Astrocyte of the spinal cord (primary cell): ENCODE measurements around the gene C2orf49.

Source experiments
- DNase-seq: peaks from one replicate; pipeline ENCODE4 v3.0.0; 2011; ENCODE audit warnings: low read depth, low spot score
- H3K4me3 ChIP-seq: 2 replicates; pipeline ENCODE4 v1.5.1; 2011; ENCODE audit warnings: low read depth, mild to moderate bottlenecking, low read length, moderate library complexity
- in situ Hi-C: cut with HindIII; loops from 2 replicates; pipeline ENCODE4 v1.10.0; 2017; ENCODE audit warnings: low sequenced_read_pairs
- TF ChIP-seq, protein P1 (sequence below): IDR thresholded peaks from 2 replicates; pipeline ENCODE4 v1.5.1; 2012; ENCODE audit warnings: low read depth, mild to moderate bottlenecking, low read length, inconsistent platforms

C2orf49 gene

DNA sequence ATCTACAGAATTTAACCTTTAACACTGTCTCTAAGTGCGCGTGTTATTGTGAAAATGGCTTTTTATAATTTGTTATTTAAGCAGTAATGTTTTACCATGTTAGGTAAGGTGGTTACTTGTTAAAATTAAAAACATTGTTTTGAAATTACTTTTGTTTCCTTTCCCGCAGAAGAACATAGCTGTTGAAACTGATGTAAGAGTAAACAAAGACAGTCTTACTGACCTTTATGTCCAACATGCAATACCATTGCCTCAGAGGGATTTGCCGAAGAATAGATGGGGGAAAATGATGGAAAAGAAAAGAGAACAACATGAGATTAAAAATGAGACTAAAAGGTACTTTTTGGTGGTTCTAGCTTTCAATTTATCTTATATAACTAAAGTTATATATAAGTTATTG, 2.1 kb downstream of the C2orf49 start:
- TF ChIP-seq, protein P1, sequence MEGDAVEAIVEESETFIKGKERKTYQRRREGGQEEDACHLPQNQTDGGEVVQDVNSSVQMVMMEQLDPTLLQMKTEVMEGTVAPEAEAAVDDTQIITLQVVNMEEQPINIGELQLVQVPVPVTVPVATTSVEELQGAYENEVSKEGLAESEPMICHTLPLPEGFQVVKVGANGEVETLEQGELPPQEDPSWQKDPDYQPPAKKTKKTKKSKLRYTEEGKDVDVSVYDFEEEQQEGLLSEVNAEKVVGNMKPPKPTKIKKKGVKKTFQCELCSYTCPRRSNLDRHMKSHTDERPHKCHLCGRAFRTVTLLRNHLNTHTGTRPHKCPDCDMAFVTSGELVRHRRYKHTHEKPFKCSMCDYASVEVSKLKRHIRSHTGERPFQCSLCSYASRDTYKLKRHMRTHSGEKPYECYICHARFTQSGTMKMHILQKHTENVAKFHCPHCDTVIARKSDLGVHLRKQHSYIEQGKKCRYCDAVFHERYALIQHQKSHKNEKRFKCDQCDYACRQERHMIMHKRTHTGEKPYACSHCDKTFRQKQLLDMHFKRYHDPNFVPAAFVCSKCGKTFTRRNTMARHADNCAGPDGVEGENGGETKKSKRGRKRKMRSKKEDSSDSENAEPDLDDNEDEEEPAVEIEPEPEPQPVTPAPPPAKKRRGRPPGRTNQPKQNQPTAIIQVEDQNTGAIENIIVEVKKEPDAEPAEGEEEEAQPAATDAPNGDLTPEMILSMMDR: no peak
- DNase-seq: no peak
- H3K4me3 ChIP-seq: no peak overlapping the region
- in situ Hi-C loops: no loop called here

DNA sequence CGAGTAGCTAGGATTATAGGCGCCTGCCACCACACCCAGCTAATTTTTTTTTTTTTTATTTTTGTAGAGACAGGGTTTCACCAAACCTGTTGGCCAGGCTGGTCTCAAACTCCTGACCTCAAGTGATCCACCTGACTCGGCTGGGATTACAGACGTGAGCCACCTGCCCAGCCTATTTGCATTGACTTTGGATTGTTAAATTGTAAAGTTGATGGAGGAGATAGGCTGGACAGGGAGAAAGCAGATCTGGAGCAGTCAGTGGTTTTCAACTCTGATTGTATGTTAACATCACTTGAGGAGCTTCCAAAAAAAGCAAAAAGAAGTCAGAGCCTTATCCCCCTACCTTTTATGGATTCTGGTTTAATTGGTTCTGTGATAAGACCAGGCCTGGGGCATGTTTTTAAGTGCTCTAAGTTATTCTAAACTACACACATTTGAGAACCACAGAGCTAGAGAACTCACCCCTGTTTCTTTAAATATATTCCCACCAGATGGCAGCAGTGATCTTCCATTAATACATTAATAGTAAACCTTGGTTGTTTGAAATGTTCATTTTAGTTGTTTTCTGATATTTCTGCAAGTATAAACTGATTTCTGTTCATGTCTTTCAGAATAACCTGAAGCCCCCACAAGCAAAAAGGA, 7.5 kb downstream of the C2orf49 start:
- no peak overlapping the region for H3K4me3 ChIP-seq
- in situ Hi-C loops: no loop called here
- peak; percentile 61 for DNase-seq
- TF ChIP-seq, protein P1: peak; percentile 32

DNA sequence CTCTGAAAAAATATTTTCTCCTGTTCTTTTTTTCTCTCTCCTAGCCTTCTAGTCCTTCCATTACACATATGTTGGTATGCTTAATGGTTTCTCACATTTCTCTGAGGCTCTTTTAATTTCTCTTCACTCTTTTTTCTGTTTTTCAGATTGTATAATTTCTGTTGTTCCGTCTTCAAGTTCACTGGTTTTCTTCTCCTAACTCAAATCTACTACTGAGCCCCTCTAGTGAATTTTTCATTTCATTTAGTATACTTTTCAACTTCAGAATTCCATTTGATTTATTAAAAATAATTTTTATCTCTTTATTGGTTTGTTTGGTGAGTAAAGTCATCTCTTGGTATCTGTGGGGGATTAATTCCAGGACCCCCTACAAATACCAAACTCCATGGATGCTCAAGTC, 19.8 kb downstream of the C2orf49 start:
- in situ Hi-C loops: no loop called here
- TF ChIP-seq, protein P1: no peak
- no peak overlapping the region for H3K4me3 ChIP-seq
- DNase-seq: no peak

DNA sequence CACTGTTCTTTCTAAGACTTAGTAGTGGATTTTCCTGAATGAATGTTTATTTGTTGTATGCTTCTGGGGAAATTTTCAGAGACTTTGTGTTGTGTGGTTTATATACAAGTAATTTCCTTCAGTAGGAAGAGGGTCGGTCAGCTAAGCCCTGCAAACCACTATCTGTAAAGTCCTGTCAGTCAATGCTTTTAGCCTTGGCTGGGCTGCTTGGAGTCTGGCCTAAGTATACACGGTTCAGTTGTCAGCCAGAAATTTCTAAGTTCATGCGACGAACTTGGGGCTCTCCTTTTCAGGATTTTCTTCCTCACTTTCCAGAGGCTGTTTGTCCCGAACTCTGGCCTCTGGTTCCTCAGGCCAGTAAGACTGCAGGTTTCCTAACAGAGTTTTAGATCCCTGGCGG, 21.3 kb downstream of the C2orf49 start:
- in situ Hi-C loops: no loop called here
- H3K4me3 ChIP-seq: no peak overlapping the region
- DNase-seq: no peak
- TF ChIP-seq, protein P1: no peak

DNA sequence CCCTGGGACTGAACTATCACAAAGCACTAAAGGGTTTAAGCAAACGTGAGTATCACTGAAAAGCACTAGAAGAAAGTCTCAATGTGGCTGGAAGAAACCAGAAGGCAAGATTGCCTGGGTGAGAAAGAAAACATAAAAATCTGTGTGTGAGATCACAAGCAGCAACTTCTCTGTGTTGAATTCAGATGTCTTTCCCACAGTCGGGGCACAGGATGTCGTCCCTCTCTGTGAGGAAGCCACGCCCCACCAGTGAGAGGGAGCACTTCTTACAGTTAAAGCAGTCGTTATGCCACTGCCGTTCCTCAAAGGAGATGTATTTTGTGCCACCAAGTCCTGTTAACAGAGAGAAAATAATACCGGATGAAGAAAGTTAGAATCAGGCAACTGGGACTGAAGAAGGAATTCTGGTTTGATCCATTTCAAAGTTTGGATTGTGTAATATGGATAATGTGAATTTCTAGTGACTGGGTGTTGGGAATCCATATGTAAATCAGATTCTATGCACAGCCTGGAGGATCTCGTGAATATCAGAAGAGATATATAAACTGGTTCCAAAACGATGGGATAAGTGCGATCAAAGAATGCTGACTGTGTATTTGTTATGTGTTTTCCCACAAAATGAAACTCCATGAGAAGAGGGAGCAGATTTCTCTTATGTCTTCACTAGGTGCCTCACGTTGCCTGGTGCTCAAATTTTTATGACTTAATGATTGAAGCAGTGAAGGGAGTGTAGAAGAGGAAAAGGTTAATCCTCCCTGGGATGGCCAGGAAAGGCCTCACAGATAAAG, 24.0 kb downstream of the C2orf49 start:
- H3K4me3 ChIP-seq: no peak overlapping the region
- TF ChIP-seq, protein P1: no peak
- in situ Hi-C loops: no loop called here
- DNase-seq: no peak

DNA sequence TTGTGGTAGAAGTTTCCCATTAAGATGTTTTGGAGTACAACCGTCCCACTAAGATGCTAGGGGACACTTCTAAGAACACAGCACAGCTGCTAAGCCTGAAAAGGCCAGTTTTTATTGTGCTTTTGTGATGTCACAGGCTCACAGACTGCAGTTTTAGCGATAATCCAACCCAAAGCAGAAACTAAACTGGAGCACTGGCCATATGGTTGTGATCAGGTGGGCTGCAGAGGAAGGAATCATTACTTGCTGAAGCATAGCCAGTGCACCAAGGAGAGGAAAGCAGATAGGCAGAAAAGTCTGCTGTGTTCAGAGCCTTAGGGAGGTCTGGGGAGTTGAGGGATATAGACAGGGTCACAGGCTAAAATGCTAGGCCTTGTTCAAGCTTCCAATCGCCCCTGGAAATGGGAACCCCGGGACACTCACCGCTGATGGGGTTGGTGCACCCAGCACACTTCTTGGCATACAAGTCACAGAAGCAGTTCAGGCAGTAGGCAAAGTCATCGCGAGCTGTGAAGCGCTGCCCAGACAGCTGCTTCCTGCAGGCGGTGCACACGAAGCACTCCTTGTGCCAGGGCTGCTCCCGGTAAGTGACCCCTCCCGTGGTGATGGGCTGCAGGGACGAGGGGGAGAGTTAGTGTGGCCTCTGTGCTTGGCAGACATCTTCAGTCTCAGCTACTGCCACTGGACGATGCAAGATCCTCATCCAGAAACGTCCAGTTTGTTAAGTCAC, 25.7 kb downstream of the C2orf49 start:
- no peak for DNase-seq
- H3K4me3 ChIP-seq: no peak overlapping the region
- TF ChIP-seq, protein P1: no peak
- in situ Hi-C loops: no loop called here
